Loucy (cell line): ENCODE results near the gene HLA-DMA.

Source experiments
- H2AFZ ChIP-seq: fragments of 200-600 bp; sonication (generic); 2 replicates; pipeline ENCODE4 v1.6.0; 2016; ENCODE audit warnings: antibody characterized with exemption, mild to moderate bottlenecking, low read length, moderate library complexity
- H3F3A ChIP-seq: fragments of 200-600 bp; 2 replicates; pipeline ENCODE4 v1.6.0; 2016; ENCODE audit warnings: antibody characterized with exemption, low read depth, mild to moderate bottlenecking
- H3K27me3 ChIP-seq: fragments of 200-600 bp; sonication (generic); 2 replicates; pipeline ENCODE4 v1.6.1; 2014; ENCODE audit warnings: low read length, mild to moderate bottlenecking; ENCODE audit not compliant: insufficient read depth, poor library complexity, severe bottlenecking
- H3K36me3 ChIP-seq: fragments of 200-600 bp; sonication (generic); 2 replicates; pipeline ENCODE4 v1.6.1; 2016; ENCODE audit warnings: low read length; ENCODE audit not compliant: insufficient read depth
- H3K4me1 ChIP-seq: fragments of 200-600 bp; sonication (generic); 2 replicates; pipeline ENCODE4 v1.5.1; 2014; ENCODE audit warnings: low read length, mild to moderate bottlenecking; ENCODE audit not compliant: insufficient read depth, poor library complexity, severe bottlenecking
- H3K4me2 ChIP-seq: fragments of 200-600 bp; sonication (generic); 2 replicates; pipeline ENCODE4 v1.6.0; 2014; ENCODE audit warnings: antibody characterized with exemption, low read length, low read depth, mild to moderate bottlenecking; ENCODE audit not compliant: poor library complexity, severe bottlenecking
- H3K4me3 ChIP-seq: fragments of 200-600 bp; sonication (generic); 2 replicates; pipeline ENCODE4 v1.5.1; 2014; ENCODE audit warnings: low read length, mild to moderate bottlenecking, mixed read lengths; ENCODE audit not compliant: poor library complexity, severe bottlenecking
- H3K79me2 ChIP-seq: fragments of 200-600 bp; sonication (generic); 2 replicates; pipeline ENCODE4 v1.6.1; 2014; ENCODE audit warnings: low read length; ENCODE audit not compliant: insufficient read depth
- H3K9ac ChIP-seq: fragments of 200-600 bp; sonication (generic); 2 replicates; pipeline ENCODE4 v1.6.0; 2014; ENCODE audit warnings: mild to moderate bottlenecking, low read depth, low read length, moderate library complexity; ENCODE audit not compliant: poor library complexity, severe bottlenecking
- H3K9me2 ChIP-seq: fragments of 200-600 bp; sonication (generic); replicated peaks from 2 replicates; pipeline ENCODE4 v1.6.1; 2016; ENCODE audit warnings: low read depth, low read length, mixed read lengths
- H3K9me3 ChIP-seq: fragments of 200-600 bp; sonication (generic); 2 replicates; pipeline ENCODE4 v1.6.1; 2014; ENCODE audit warnings: mild to moderate bottlenecking, antibody characterized with exemption, low read length, low read depth; ENCODE audit not compliant: insufficient read depth
- H4K20me1 ChIP-seq: fragments of 200-600 bp; sonication (generic); 2 replicates; pipeline ENCODE4 v1.6.0; 2014; ENCODE audit warnings: antibody characterized with exemption, low read length, mild to moderate bottlenecking; ENCODE audit not compliant: insufficient read depth, poor library complexity, severe bottlenecking
- EZH2phosphoT487 ChIP-seq: fragments of 200-600 bp; IDR thresholded peaks from 2 replicates; pipeline ENCODE4 v1.6.1; 2018; ENCODE audit warnings: antibody characterized with exemption, mild to moderate bottlenecking, moderate library complexity, borderline replicate concordance
- TF ChIP-seq, protein P1 (sequence below): fragments of 200-600 bp; sonication (generic); conservative IDR thresholded peaks from 2 replicates; pipeline ENCODE4 v1.5.1; 2014; ENCODE audit warnings: mild to moderate bottlenecking, antibody characterized with exemption, low read length

Gene HLA-DMA

DNA sequence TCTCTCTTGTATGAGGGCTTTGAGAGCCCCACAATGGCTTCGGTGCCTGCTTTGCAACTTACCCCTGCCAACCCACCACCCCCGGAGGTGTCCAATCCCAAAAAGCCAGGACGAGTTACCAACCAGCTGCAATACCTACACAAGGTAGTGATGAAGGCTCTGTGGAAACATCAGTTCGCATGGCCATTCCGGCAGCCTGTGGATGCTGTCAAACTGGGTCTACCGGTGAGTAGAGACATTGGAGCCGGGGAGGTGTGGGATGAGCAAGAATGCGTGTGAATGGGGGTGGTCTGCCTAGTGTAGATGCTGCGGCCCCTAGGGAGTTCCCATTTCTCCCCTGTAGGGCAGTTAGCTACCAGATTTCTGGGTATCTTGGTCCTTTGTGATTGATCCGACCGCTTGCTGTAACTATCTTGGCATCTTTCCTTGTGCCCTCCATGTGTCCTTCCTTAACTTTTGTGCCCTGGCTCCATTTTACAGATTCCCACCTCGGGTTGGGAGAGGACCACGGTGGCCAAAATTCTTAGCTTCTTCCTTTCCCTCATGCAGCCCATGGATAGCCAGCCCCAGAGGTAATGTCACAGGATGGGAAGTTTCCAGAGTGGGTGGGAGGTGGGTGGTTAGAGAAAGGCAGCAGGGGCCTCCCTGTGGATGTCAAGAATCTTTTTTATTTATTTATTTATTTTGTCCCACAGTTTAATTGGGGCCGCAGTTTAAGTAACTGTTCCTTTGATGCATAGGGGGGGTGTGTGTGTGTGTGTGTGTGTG lies 21.8 kb upstream of the HLA-DMA start:
- Histone ChIP-seq H3K9me2 (no peaks in the 10 kb centered on the region), H4K20me1 (peaks cover 76% of the 10 kb centered on the region), H3K79me2 (peaks cover 92% of the 10 kb centered on the region), H3K4me2 (peak overlapping the region; percentile 93), H3K36me3 (peaks cover 81% of the 10 kb centered on the region), H3K4me3 (peak overlapping the region; percentile 96), H3K4me1 (peaks cover 40% of the 10 kb centered on the region), H3F3A (peaks cover 15% of the 10 kb centered on the region; the same call in 1 of the 2 replicates), H3K27me3 (peaks cover 37% of the 10 kb centered on the region), H2AFZ (no peak overlapping the region), H3K9me3 (no peaks in the 10 kb centered on the region), H3K9ac (peak overlapping the region; percentile 84)
- no peak for TF ChIP-seq EZH2phosphoT487
- TF ChIP-seq, protein P1, sequence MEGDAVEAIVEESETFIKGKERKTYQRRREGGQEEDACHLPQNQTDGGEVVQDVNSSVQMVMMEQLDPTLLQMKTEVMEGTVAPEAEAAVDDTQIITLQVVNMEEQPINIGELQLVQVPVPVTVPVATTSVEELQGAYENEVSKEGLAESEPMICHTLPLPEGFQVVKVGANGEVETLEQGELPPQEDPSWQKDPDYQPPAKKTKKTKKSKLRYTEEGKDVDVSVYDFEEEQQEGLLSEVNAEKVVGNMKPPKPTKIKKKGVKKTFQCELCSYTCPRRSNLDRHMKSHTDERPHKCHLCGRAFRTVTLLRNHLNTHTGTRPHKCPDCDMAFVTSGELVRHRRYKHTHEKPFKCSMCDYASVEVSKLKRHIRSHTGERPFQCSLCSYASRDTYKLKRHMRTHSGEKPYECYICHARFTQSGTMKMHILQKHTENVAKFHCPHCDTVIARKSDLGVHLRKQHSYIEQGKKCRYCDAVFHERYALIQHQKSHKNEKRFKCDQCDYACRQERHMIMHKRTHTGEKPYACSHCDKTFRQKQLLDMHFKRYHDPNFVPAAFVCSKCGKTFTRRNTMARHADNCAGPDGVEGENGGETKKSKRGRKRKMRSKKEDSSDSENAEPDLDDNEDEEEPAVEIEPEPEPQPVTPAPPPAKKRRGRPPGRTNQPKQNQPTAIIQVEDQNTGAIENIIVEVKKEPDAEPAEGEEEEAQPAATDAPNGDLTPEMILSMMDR = no peak

DNA sequence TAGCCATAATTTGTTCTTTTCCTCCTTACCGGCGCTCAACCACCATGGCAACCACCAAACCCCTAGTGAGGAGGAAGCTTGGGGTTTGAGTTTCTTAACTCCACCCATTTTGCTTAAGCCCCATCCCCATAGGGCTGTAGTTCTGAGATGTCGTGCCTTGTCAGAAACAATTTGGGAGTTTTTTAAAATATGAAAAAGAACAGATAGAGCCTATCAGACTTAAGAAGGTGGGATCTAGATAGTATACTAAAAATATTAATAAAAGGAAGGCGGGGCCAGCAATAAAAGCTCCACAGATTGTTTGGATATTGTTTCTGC lies 21.1 kb upstream of the HLA-DMA start:
- Histone ChIP-seq H3K9ac (peak overlapping the region; percentile 84), H2AFZ (no peak overlapping the region), H3K36me3 (peaks cover 74% of the 10 kb centered on the region), H3K4me1 (peaks cover 33% of the 10 kb centered on the region), H3K4me3 (peak overlapping the region; percentile 96), H3K9me2 (no peaks in the 10 kb centered on the region), H4K20me1 (peaks cover 69% of the 10 kb centered on the region), H3K4me2 (peak overlapping the region; percentile 93), H3K9me3 (no peaks in the 10 kb centered on the region), H3K27me3 (peaks cover 42% of the 10 kb centered on the region), H3F3A (peaks cover 10% of the 10 kb centered on the region; the same call in 1 of the 2 replicates), H3K79me2 (peaks cover 92% of the 10 kb centered on the region)
- no peak for TF ChIP-seq EZH2phosphoT487

DNA sequence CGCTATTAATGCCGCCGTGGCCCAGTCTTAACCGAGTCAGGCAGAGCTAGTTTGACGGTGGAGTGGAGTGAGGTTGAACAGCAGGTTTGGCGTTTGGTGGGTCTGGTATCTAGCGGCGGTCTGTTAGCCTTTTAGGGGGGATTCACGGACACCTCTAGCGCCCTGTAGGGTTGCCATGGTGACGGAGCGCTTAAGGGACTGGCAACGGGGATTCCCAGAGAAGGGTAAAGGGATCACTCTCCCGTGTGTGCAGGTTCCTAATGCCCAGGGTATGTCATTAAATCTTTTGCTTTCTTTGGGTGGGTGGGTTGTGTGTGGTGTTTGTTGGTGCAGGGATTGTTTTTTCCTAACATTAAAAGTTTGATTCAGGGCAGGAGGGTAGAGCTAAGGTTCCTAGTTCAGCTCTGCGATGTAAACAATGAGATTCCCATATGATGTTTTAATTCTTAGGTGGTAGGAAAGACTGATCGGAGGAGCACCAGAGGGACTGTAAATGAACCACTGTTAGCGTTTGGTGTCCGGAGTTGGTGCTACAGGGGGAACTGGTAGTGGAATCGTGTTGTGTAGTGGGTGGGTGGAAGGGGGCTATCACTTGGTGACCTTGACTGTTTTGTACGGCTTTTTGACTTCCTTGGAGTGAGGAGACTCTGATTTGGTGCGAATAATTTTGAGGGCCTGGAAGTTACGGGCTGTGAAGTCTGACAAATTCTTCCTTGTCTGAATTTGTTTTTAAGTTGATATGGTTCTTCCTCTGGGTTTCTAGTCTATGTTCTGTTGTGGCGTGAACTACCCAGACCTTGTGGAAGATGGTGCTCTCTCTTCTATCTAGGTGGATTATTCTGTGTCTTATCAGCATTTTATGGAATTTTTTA lies 20.5 kb upstream of the HLA-DMA start:
- no peak overlapping the region for H2AFZ ChIP-seq
- peaks cover 63% of the 10 kb centered on the region for H4K20me1 ChIP-seq
- peaks cover 42% of the 10 kb centered on the region for H3K27me3 ChIP-seq
- peaks cover 88% of the 10 kb centered on the region for H3K79me2 ChIP-seq
- TF ChIP-seq EZH2phosphoT487 = no peak
- TF ChIP-seq, protein P1 = no peak
- H3K4me3 ChIP-seq = peak overlapping the region; percentile 96
- no peaks in the 10 kb centered on the region for H3K9me3 ChIP-seq
- H3K9me2 ChIP-seq = no peaks in the 10 kb centered on the region
- H3K4me2 ChIP-seq = peak overlapping the region; percentile 93
- peaks cover 9% of the 10 kb centered on the region; the same call in 1 of the 2 replicates for H3F3A ChIP-seq
- H3K36me3 ChIP-seq = peaks cover 68% of the 10 kb centered on the region
- H3K9ac ChIP-seq = peak overlapping the region; percentile 84
- H3K4me1 ChIP-seq = peaks cover 33% of the 10 kb centered on the region
